HepG2 (cell line): ENCODE data around the gene NR1H2. TPM values are rescaled to one million over a fixed set of nuclear protein-coding genes. Genes with fewer than 3 reads are reported as not detected.

Experiments used
- ATAC-seq: fragments of 200-7000 bp; cut with Tn5 transposase; 3 replicates; pipeline ENCODE4 v1.9.1; 2020; ENCODE audit warnings: mild to moderate bottlenecking, moderate library complexity
- BruUV-seq: library from RNA; stranded (reverse); fragments of 400-500 nt; replicated peaks from 2 replicates; lab custom pipeline; 2021; lab: Mats Ljungman, UMichigan
- CTCF ChIA-PET: fragments of 300-600 bp; formaldehyde crosslinking; extraction: SDS; loops from one replicate; lab custom pipeline; 2021; ENCODE audit warnings: low total read pairs, inconsistent platforms, low intra/inter-chr PET ratio; lab: Yijun Ruan, JAX
- POLR2A ChIA-PET: fragments of 350-600 bp; sonication (Branson Sonifier 250); formaldehyde crosslinking; loops from one replicate; lab custom pipeline; 2020; ENCODE audit warnings: antibody characterized with exemption, inconsistent platforms; lab: Yijun Ruan, JAX
- DNase-seq: peaks from one replicate; pipeline ENCODE4 v3.0.0-alpha.2; 2015; ENCODE audit warnings: low spot score
- FAIRE-seq: peaks from 3 replicates; lab custom pipeline; 2011; peaks lifted over from hg19 to GRCh38; lab: Jason Lieb, UNC
- H2AFZ ChIP-seq: one replicate; pipeline ENCODE4 v1.6.1; 2011; ENCODE audit warnings: low read length, inconsistent platforms
- H3K27ac ChIP-seq: fragments of 300-600 bp; 3 replicates; pipeline ENCODE4 v1.8.0; 2011; ENCODE audit warnings: mixed run types, mild to moderate bottlenecking, mixed read lengths, low read length, inconsistent platforms; ENCODE audit not compliant: insufficient read depth; ENCODE audit errors: extremely low read length
- H3K27me3 ChIP-seq, 2 experiments: fragments of 200-600 bp in 1 of 2; 2 replicates in 1 of 2; 3 replicates in 1 of 2; pipeline versions ENCODE4 v1.6.0 to v1.8.0; 2011; ENCODE audit warnings: low read length in 2 of 2, mild to moderate bottlenecking in 2 of 2, moderate library complexity in 2 of 2, inconsistent platforms in 1 of 2; ENCODE audit not compliant: insufficient read depth in 2 of 2, control insufficient read depth in 1 of 2
- H3K36me3 ChIP-seq, 2 experiments: fragments of 200-600 bp in 1 of 2; replicated peaks in 1 of 2; 2 replicates in 1 of 2; 3 replicates in 1 of 2; pipeline versions ENCODE4 v1.5.1 to v1.8.0; 2011; ENCODE audit warnings: low read length in 2 of 2, inconsistent platforms in 1 of 2; ENCODE audit not compliant: insufficient read depth in 2 of 2, control insufficient read depth in 1 of 2
- H3K4me1 ChIP-seq: 2 replicates; pipeline ENCODE4 v1.5.1; 2012; ENCODE audit warnings: low read length, inconsistent platforms; ENCODE audit not compliant: insufficient read depth
- H3K4me2 ChIP-seq: 2 replicates; pipeline ENCODE4 v1.6.0; 2011; ENCODE audit warnings: low read depth, low read length, inconsistent platforms
- H3K4me3 ChIP-seq, 3 experiments: fragments of 200-600 bp in 1 of 3; sonication (generic), shearing (Covaris generic) in 1 of 3; replicated peaks in 1 of 3; 2 replicates each; pipeline ENCODE4 v1.5.1; 2011 to 2016; ENCODE audit warnings: low read length in 3 of 3, inconsistent platforms in 2 of 3, low read depth in 2 of 3, mild to moderate bottlenecking in 2 of 3, control low read depth in 1 of 3, mixed read lengths in 1 of 3; ENCODE audit not compliant: insufficient read depth in 1 of 3
- H3K79me2 ChIP-seq: one replicate; pipeline ENCODE4 v1.6.1; 2011; ENCODE audit warnings: low read length, inconsistent platforms; ENCODE audit not compliant: insufficient read depth
- H3K9ac ChIP-seq: 2 replicates; pipeline ENCODE4 v1.6.0; 2011; ENCODE audit warnings: mild to moderate bottlenecking, low read depth, low read length, inconsistent platforms; ENCODE audit not compliant: insufficient read depth
- H3K9me3 ChIP-seq: 2 replicates; pipeline ENCODE4 v1.5.1; 2012; ENCODE audit warnings: mild to moderate bottlenecking, low read length
- H4K20me1 ChIP-seq: 2 replicates; pipeline ENCODE4 v1.6.0; 2011; ENCODE audit warnings: inconsistent platforms, mild to moderate bottlenecking, low read length, moderate library complexity; ENCODE audit not compliant: insufficient read depth
- ARNT2 ChIP-seq: sonication (generic); formaldehyde crosslinking; IDR thresholded peaks from 2 replicates; pipeline ENCODE4 v1.8.0; 2022; ENCODE audit warnings: mild to moderate bottlenecking, low read depth, missing genetic modification reagents, moderate library complexity
- ELF3 ChIP-seq: IDR thresholded peaks from 2 replicates; pipeline ENCODE4 v1.6.1; 2016; ENCODE audit warnings: missing genetic modification reagents, missing compliant biosample characterization
- KMT2B ChIP-seq: IDR thresholded peaks from 2 replicates; pipeline ENCODE4 v1.6.1; 2016; ENCODE audit warnings: missing genetic modification reagents, missing compliant biosample characterization
- TCF7L2 ChIP-seq: IDR thresholded peaks from 2 replicates; pipeline ENCODE4 v1.6.1; 2011; ENCODE audit warnings: mild to moderate bottlenecking, low read depth, low read length, moderate library complexity
- ZBTB26 ChIP-seq: IDR thresholded peaks from 2 replicates; pipeline ENCODE4 v1.6.1; 2016; ENCODE audit warnings: missing compliant biosample characterization, missing genetic modification reagents, borderline replicate concordance
- ZNF609 ChIP-seq: sonication (generic); formaldehyde crosslinking; IDR thresholded peaks from 2 replicates; pipeline ENCODE4 v1.4.0; 2020; ENCODE audit warnings: mild to moderate bottlenecking, missing genetic modification reagents, borderline replicate concordance
- ZNF709 ChIP-seq: sonication (generic); formaldehyde crosslinking; IDR thresholded peaks from 2 replicates; pipeline ENCODE4 v1.5.0; 2020; ENCODE audit warnings: mild to moderate bottlenecking, missing genetic modification reagents
- ZNF782 ChIP-seq: sonication (generic); formaldehyde crosslinking; IDR thresholded peaks from 2 replicates; pipeline ENCODE4 v1.4.0; 2020; ENCODE audit warnings: missing genetic modification reagents, mild to moderate bottlenecking, borderline replicate concordance
- WGBS: methylation state at CpG from one replicate; pipeline ENCODE4 v1.1.6; 2017; ENCODE audit warnings: low lambda C conversion rate; 5-methylcytosine and 5-hydroxymethylcytosine counted together
- in situ Hi-C: cut with HindIII; loops from 2 replicates; pipeline ENCODE4 v1.10.0; 2017; ENCODE audit warnings: low pct_unique_long_range_greater_than_20kb; ENCODE audit not compliant: extremely low pct_ligation_motif_present
- intact Hi-C: fragments of 100-400 bp; cut with micrococcal nuclease; formaldehyde crosslinking; loops from one replicate; pipeline ENCODE4 v1.10.0; 2022; ENCODE audit not compliant: unreplicated experiment
- polyA plus RNA-seq, 8 experiments: library from polyadenylated mRNA; depleted of rRNA in 3 of 8; stranded (reverse) in 7 of 8; unstranded in 1 of 8; fragments of >200 nt; fragmentation: Illumina TruSeq in 4 of 8; extraction: Trizol in 4 of 8; gene quantifications; 2 replicates each; pipeline versions ENCODE4 v1.2.1 to v1.2.3, GENCODE V29; 2011 to 2016; ENCODE audit warnings: low read depth in 4 of 8, missing spikeins in 1 of 8, mixed read lengths in 1 of 8; ENCODE audit not compliant: insufficient read depth in 1 of 8
- total RNA-seq, 5 experiments: library from RNA; depleted of rRNA; stranded (reverse); fragments of >200 nt; fragmentation: Illumina TruSeq; extraction: Trizol; gene quantifications; 2 replicates each; pipeline ENCODE4 v1.2.3, GENCODE V29; 2016; ENCODE audit warnings: low read depth in 1 of 5
- TF ChIP-seq, protein P1 (sequence below): sonication (generic); formaldehyde crosslinking; IDR thresholded peaks from 2 replicates; pipeline ENCODE4 v1.4.0; 2020; ENCODE audit warnings: missing genetic modification reagents, borderline replicate concordance
- TF ChIP-seq, protein P2 (sequence below): sonication (generic); formaldehyde crosslinking; IDR thresholded peaks from 2 replicates; pipeline ENCODE4 v1.5.0; 2020; ENCODE audit warnings: missing genetic modification reagents

Gene NR1H2
- total and polyA plus RNA-seq, 2 of the 13 experiments (the other 11 are each of a cell fraction or from before 2014, with no cell fraction given): 10.3 to 13.5 TPM

DNA sequence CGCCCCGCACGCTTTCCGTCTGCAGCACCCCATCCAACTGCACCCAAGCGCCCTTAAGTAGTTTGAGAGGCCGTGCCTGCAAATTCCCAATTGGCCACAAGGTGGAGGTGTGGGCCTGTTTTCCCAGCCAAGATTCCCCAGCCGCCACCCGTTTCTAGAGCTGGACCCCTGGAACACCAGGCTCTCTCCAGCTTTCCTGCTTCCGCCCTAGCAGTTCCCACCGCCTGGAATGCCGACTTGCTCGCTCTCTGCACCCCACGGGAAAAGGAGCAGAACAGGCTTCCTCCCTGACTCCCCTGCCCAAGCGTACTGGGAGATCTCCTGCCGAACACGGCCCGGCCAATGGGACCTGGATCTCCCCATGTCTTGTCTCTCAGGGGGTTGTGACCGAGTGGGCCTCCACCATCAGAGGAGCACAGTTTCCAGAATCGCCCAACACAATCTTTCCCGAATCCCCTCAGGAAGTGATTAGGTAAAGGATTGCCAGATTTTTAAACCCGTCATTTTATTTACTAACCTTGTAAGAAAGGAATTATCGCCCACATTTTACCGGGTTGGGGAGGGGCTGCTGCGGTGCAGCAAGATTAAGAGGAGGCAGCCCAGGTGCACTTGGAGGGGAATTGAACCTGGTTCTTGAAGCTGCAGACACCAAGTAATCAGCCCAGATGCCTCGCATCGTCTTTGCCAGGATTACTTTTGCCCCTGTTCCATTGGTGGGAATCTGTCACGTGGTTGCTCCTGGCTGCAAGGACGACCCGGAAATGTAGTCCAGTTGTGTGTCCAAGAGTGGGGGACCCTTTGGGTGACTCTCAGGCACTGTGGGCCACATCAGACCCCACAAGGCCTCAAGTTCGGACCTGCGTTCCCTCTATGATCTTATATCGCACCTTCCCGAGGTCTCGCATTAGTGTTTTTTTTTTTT is 7.3 kb upstream of the NR1H2 start (continued):
- TF ChIP-seq ZNF609 (CRISPR knock-in tag): no peak
- no peak for TF ChIP-seq ZNF709
- no peak for TF ChIP-seq ZNF782 (CRISPR knock-in tag)

GRCh38 chr19:50371914-50372475 is 4.3 kb upstream of the NR1H2 start:
- CTCF ChIA-PET: no interaction called here

More at GRCh38 chr19:50371914-50372475, 4.3 kb upstream of the NR1H2 start:
- H3K79me2 ChIP-seq: no peaks in the 10 kb centered on the region
- no peak overlapping the region for H3K4me3 ChIP-seq
- intact Hi-C loops (no loop called here), in situ Hi-C loops (loop anchor here (10.0 to 25.0 kb wide), 2 partner anchors 93 to 415 kb away; partner anchors contain the start of gene ACP4)
- TF ChIP-seq ZBTB26 (no peak), TCF7L2 (no peak), ELF3 (CRISPR knock-in tag) (no peak), ARNT2 (CRISPR knock-in tag) (no peak), KMT2B (no peak)
- TF ChIP-seq, protein P1, sequence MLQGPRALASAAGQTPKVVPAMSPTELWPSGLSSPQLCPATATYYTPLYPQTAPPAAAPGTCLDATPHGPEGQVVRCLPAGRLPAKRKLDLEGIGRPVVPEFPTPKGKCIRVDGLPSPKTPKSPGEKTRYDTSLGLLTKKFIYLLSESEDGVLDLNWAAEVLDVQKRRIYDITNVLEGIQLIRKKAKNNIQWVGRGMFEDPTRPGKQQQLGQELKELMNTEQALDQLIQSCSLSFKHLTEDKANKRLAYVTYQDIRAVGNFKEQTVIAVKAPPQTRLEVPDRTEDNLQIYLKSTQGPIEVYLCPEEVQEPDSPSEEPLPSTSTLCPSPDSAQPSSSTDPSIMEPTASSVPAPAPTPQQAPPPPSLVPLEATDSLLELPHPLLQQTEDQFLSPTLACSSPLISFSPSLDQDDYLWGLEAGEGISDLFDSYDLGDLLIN (CRISPR knock-in tag): no peak
- TF ChIP-seq, protein P2, sequence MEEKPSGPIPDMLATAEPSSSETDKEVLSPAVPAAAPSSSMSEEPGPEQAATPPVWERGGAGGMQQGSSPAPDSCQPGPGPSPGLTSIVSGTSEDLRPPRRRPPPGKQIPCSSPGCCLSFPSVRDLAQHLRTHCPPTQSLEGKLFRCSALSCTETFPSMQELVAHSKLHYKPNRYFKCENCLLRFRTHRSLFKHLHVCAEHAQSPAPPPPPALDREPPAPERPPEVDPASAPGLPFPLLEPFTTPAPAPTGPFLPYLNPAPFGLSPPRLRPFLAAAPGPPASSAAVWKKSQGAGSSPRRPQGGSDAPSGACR (CRISPR knock-in tag): no peak
- WGBS: 64% methylated on average over 10 of the region's 10 CpGs
- no peaks in the 10 kb centered on the region for H3K9me3 ChIP-seq
- no peak overlapping the region for H3K9ac ChIP-seq
- DNase-seq (no peak), ATAC-seq (no peak), FAIRE-seq (no peak)
- H3K36me3 ChIP-seq: no peaks in the 10 kb centered on the region
- H4K20me1 ChIP-seq: no peaks in the 10 kb centered on the region
- POLR2A ChIA-PET: no interaction called here
- no peak overlapping the region for H2AFZ ChIP-seq
- BruUV-seq: no TSS peak
- H3K4me1 ChIP-seq: peaks cover 13% of the 10 kb centered on the region
- no peaks in the 10 kb centered on the region; a peak in 1 of 5 replicates for H3K27me3 ChIP-seq
- no peak overlapping the region for H3K27ac ChIP-seq
- H3K4me2 ChIP-seq: no peak overlapping the region
